Right lobe of liver (tissue), 6 donors: ENCODE results near the gene DCST2. TPM values are rescaled to one million over a fixed set of nuclear protein-coding genes. Genes with fewer than 3 reads are reported as not detected.
"Not testable (repeated sequence)": the region's sequence is repeated elsewhere in the genome, so short reads cannot be mapped to it uniquely, and the experiment has no call there.

Experiments
- ATAC-seq, 4 donors: fragments of 200-7000 bp; cut with Tn5 transposase; one replicate each; pipeline ENCODE4 v1.9.1; 2020; ENCODE audit warnings: mild to moderate bottlenecking in 4 of 4, moderate library complexity in 4 of 4
- DNase-seq, 3 donors: peaks; one replicate each; pipeline ENCODE4 v3.0.0-alpha.2; 2020
- H3K27ac ChIP-seq, 3 donors: fragments of 200-600 bp; one replicate each; pipeline ENCODE4 v1.8.0; 2022
- H3K27me3 ChIP-seq, 2 donors: fragments of 200-600 bp; one replicate each; pipeline ENCODE4 v1.8.0; 2022
- H3K36me3 ChIP-seq, 4 donors: fragments of 200-600 bp; sonication (generic) in 1 of 4; one replicate each; pipeline versions ENCODE4 v1.5.1 to v1.8.0; 2017 to 2022; ENCODE audit warnings: control low read depth in 1 of 4
- H3K4me1 ChIP-seq, 4 donors: fragments of 200-600 bp; sonication (generic) in 1 of 4; one replicate each; pipeline versions ENCODE4 v1.5.1 to v1.8.0; 2017 to 2022; ENCODE audit warnings: control low read depth in 1 of 4
- H3K4me3 ChIP-seq, 3 donors: fragments of 200-600 bp; one replicate each; pipeline ENCODE4 v1.8.0; 2022
- H3K9me3 ChIP-seq, 4 donors: fragments of 200-600 bp; sonication (generic) in 1 of 4; one replicate each; pipeline versions ENCODE4 v1.5.1 to v1.8.0; 2017 to 2022; ENCODE audit warnings: control low read depth in 1 of 4
- CTCF ChIP-seq, 4 donors: fragments of 200-600 bp in 3 of 4; fragments of 450-650 bp in 1 of 4; IDR thresholded peaks; one replicate each; pipeline versions ENCODE4 v1.5.1 to v1.8.0; 2016 to 2022; ENCODE audit warnings: antibody characterized with exemption in 4 of 4, mild to moderate bottlenecking in 2 of 4
- POLR2A ChIP-seq: fragments of 450-650 bp; IDR thresholded peaks from one replicate; pipeline ENCODE4 v1.6.1; 2017; ENCODE audit warnings: antibody characterized with exemption, mild to moderate bottlenecking
- WGBS: methylation state at CpG from one replicate; pipeline ENCODE4 v1.1.6; 2018; ENCODE audit warnings: low coverage, low lambda C conversion rate; ENCODE audit not compliant: insufficient coverage; ENCODE audit errors: missing lambda C conversion rate; 5-methylcytosine and 5-hydroxymethylcytosine counted together
- intact Hi-C, 2 donors: fragments of 100-400 bp; cut with DNase I; formaldehyde crosslinking; loops; one replicate each; pipeline versions ENCODE4 v1.11.2 to v1.14.1; 2022
- total RNA-seq, 6 experiments: library from RNA; depleted of rRNA in 2 of 6; stranded (reverse); fragments of >200 nt in 2 of 6; fragmentation: NEBNext Ultra II Directional in 3 of 6; extraction: Animal tissue kit (Norgen Biotek cat#: 25700) in 3 of 6; gene quantifications; one replicate each; pipeline versions ENCODE4 v1.1.0 to v1.2.4, GENCODE V29; 2016 to 2023
- donor health status: DM: no; HTN: yes; CAD: no.
- donor health status: DM: no; HTN: no; CAD: no.
- donor health status: DM: no; HTN: no; CAD: no.
- donor health status: DM: no; HTN: yes; CAD: no.
- donor health status: DM: no; HTN: yes; CAD: no.

DCST2 gene
- total RNA-seq, 6 experiments from 2014 or later, result 0.72 to 1.4 (median 0.81) TPM; not detected in 1

GRCh38 chr1:154982897-154983648 is 50.5 kb downstream of the DCST2 start, which contains the start of gene FLAD1:
Gene FLAD1 (plus strand): TSS chr1:154983344. CDS start chr1:154983695, 351 bp downstream.
- peaks cover 0 to 11% (median 2%) of the 10 kb centered on the region in 4 donors for H3K36me3 ChIP-seq
- WGBS, result 0% methylated on average over 26 of the region's 26 CpGs
- no peaks in the 10 kb centered on the region for H3K9me3 ChIP-seq
- peak within 1 kb of the TSS; percentile 1 to 58 (median 35) for H3K27ac ChIP-seq
- ATAC-seq (peak; percentile 98 to 99 (median 98)), DNase-seq (peak; percentile 94 to 99 (median 96))
- H3K27me3 ChIP-seq, result no peaks in the 10 kb centered on the region
- H3K4me3 ChIP-seq, result peak within 1 kb of the TSS; percentile 55 to 83 (median 75)
- peaks cover 0 to 26% (median 4%) of the 10 kb centered on the region in 4 donors for H3K4me1 ChIP-seq
- intact Hi-C loops, result loop anchor here in 1 of 2 donors (10.0 kb wide), 1 partner anchor 72 kb away; the partner anchor contains the start of gene ADAM15
- TF ChIP-seq CTCF (IDR thresholded peaks at IDR 0.05) (no peak), POLR2A (peak; percentile 32)

- no peak for ATAC-seq
- Histone ChIP-seq H3K4me1 (peaks cover 0 to 20% (median 4%) of the 10 kb centered on the region in 4 donors), H3K9me3 (no peaks in the 10 kb centered on the region), H3K4me3 (peak overlapping the region in 1 of 3 donors; percentile 55), H3K27me3 (no peaks in the 10 kb centered on the region), H3K36me3 (peaks cover 0 to 12% (median 4%) of the 10 kb centered on the region in 4 donors), H3K27ac (no peak overlapping the region)
- intact Hi-C loops, result loop anchor here in 1 of 2 donors (10.0 kb wide), 1 partner anchor 72 kb away; the partner anchor contains the start of gene ADAM15
- DNase-seq, result no peak
- WGBS, result 65% methylated on average over 5 of the region's 6 CpGs
- TF ChIP-seq POLR2A (no peak), CTCF (IDR thresholded peaks at IDR 0.05) (no peak)
Measured at GRCh38 chr1:154982341-154982740, 51.2 kb downstream of the DCST2 start.

- Histone ChIP-seq H3K9me3 (no peaks in the 10 kb centered on the region), H3K27ac (no peak overlapping the region), H3K4me3 (no peak overlapping the region), H3K36me3 (peaks cover 0 to 12% (median 4%) of the 10 kb centered on the region in 4 donors), H3K27me3 (no peaks in the 10 kb centered on the region), H3K4me1 (peaks cover 0 to 14% (median 0%) of the 10 kb centered on the region in 4 donors)
- TF ChIP-seq POLR2A, result no peak
- TF ChIP-seq CTCF (IDR thresholded peaks at IDR 0.05), result no peak
- ATAC-seq (no peak), DNase-seq (no peak)
- WGBS, result 90% methylated on average over 3 of the region's 3 CpGs
- intact Hi-C loops, result no loop called here
Measured at GRCh38 chr1:154978360-154978759, 55.2 kb downstream of the DCST2 start.

- not testable (repeated sequence) for H3K4me3 ChIP-seq
- 56% methylated on average over 3 of the region's 3 CpGs for WGBS
Measured at GRCh38 chr1:154977762-154978161, 55.8 kb downstream of the DCST2 start.

More at GRCh38 chr1:154977762-154978161, 55.8 kb downstream of the DCST2 start:
- intact Hi-C loops, H3K9me3 ChIP-seq, ATAC-seq, DNase-seq, H3K27me3 ChIP-seq, H3K27ac ChIP-seq: not testable (repeated sequence)
- H3K4me1 ChIP-seq, result peaks cover 0 to 17% (median 2%) of the 10 kb centered on the region in 4 donors
- H3K36me3 ChIP-seq, result peaks cover 0 to 12% (median 4%) of the 10 kb centered on the region in 4 donors
